NT2/D1 (cell line): ENCODE data around the gene P2RX3.
"Not testable (repeated sequence)": the region's sequence is repeated elsewhere in the genome, so short reads cannot be mapped to it uniquely, and the experiment has no call there.

Experiments used
- DNase-seq: peaks from one replicate; pipeline ENCODE4 v3.0.0-alpha.2; 2011; ENCODE audit warnings: low read depth, low spot score
- H3K27me3 ChIP-seq: 2 replicates; pipeline ENCODE4 v1.6.0; 2011; ENCODE audit warnings: mild to moderate bottlenecking; ENCODE audit not compliant: insufficient read length, insufficient read depth
- H3K36me3 ChIP-seq: 2 replicates; pipeline ENCODE4 v1.6.1; 2011; ENCODE audit warnings: mild to moderate bottlenecking, low read length, mixed read lengths; ENCODE audit not compliant: insufficient read depth, insufficient read length
- H3K4me1 ChIP-seq: 2 replicates; pipeline ENCODE4 v1.5.1; 2011; ENCODE audit not compliant: insufficient read depth, insufficient read length
- H3K4me3 ChIP-seq: 2 replicates; pipeline ENCODE4 v1.5.1; 2011; ENCODE audit warnings: low read depth; ENCODE audit not compliant: insufficient read length
- H3K9ac ChIP-seq: 2 replicates; pipeline ENCODE4 v1.6.0; 2011; ENCODE audit warnings: low read depth; ENCODE audit not compliant: insufficient read length
- H3K9me3 ChIP-seq: 2 replicates; pipeline ENCODE4 v1.5.1; 2011; ENCODE audit warnings: mild to moderate bottlenecking, low read length; ENCODE audit not compliant: insufficient read depth
- SUZ12 ChIP-seq: IDR thresholded peaks from 2 replicates; pipeline ENCODE4 v1.6.1; 2011; ENCODE audit not compliant: insufficient read length, insufficient read depth; ENCODE audit errors: extremely low read depth
- YY1 ChIP-seq: IDR thresholded peaks from 2 replicates; pipeline ENCODE4 v1.6.1; 2011; ENCODE audit not compliant: insufficient read length, insufficient read depth
- ZNF274 ChIP-seq: IDR thresholded peaks from 2 replicates; pipeline ENCODE4 v1.6.1; 2011; ENCODE audit warnings: mild to moderate bottlenecking, low read depth, low read length

P2RX3 gene

DNA sequence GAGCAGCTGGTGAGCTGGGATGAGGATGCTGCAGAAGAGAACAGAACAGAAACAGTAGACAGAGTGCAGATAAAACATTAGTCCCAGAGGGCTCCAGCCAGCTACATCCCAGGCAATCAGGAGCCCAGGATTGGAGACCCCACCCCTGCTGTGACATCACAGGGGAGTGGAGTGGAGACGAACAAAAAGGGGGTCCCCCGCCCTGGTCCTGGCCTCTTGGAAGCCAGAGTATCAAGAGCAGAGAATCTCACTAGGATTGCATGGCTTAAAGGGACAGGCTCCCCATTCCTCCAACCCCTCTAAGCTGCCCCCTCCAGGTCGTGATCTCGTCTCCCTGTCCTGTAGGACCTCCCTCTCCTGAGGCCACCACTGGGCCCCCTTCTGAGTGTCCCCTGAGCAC, at the start of gene P2RX3:
Gene P2RX3 (plus strand): TSS at position 211 of the 400 bp plus-strand sequence. CDS start 199 bp downstream, outside the sequence.
- H3K9me3 ChIP-seq, result no peaks in the 10 kb centered on the region
- peaks cover 20% of the 10 kb centered on the region for H3K36me3 ChIP-seq
- peaks cover 22% of the 10 kb centered on the region for H3K4me1 ChIP-seq
- H3K27me3 ChIP-seq, result no peaks in the 10 kb centered on the region
- DNase-seq, result no peak
- H3K4me3 ChIP-seq, result no peak within 1 kb of the TSS
- no peak within 1 kb of the TSS for H3K9ac ChIP-seq
- TF ChIP-seq YY1, result no peak
- TF ChIP-seq ZNF274, result no peak
- no peak for TF ChIP-seq SUZ12

DNA sequence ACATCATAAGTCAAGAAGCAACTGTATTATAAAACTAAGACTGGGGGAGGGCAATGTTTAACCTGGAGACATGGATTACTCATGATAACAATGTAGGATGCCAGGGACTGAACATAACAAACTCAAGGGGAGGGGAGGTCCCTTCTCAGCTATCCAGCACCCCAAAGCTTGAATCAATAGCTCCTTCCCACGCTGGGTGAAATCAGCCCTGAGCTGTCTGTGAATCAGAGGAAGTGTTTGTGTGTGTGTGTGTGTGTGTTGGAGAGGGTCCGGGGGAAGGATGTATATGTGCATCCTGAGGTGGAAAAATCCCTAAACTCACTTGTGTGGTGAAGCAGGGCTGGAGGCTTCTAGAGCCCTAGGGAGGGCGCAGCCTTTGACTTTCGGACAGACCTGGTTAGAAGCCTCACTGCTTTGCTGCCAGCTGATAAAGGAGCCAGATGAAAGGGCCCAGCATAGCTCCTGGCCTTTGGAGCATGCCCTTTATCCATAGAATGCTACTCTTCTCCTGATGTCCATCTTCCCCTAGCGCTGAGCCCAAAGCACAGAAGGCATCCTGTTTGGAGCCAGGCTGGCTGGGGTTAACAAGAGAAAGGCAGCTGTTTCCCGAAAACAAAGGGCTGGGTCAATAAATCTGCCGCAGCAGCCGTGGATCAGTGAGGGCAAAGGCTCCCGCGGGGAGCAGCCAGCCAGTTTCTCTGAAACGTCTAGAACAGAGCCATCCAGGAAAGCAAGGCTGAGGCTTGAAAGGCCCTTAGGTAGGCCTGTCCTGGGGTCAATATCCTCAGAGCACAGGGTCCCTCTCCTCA, 49.2 kb upstream of the P2RX3 start:
- DNase-seq, result no peak
- no peaks in the 10 kb centered on the region for H3K27me3 ChIP-seq
- H3K9ac ChIP-seq, result peak overlapping the region; percentile 33
- TF ChIP-seq ZNF274, result no peak
- TF ChIP-seq YY1, result no peak
- TF ChIP-seq SUZ12, result no peak
- H3K4me3 ChIP-seq, result no peak overlapping the region
- H3K36me3 ChIP-seq, result no peaks in the 10 kb centered on the region
- peaks cover 18% of the 10 kb centered on the region for H3K4me1 ChIP-seq
- no peaks in the 10 kb centered on the region for H3K9me3 ChIP-seq

DNA sequence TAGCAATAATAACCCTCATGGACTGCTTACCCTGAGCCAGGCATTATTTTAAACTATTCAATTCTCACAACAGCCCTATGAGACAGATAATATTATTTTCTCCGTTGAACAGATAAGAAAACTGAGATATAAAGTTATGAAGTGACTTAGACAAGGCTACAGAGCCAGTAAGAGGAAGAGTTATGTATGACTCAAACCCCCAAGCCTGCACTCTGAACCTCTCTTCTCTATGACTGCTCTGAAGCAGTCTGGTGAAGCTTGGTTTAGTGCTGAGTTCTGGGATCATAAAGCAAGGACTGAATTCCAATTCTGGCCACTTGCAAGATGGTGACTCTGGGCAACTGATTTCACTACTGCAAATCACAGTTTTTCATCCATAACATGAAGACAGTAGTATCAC, 47.9 kb upstream of the P2RX3 start:
- Histone ChIP-seq H3K9me3 (no peaks in the 10 kb centered on the region), H3K27me3 (no peaks in the 10 kb centered on the region), H3K9ac (no peak overlapping the region), H3K4me3 (no peak overlapping the region), H3K4me1 (peaks cover 15% of the 10 kb centered on the region), H3K36me3 (no peaks in the 10 kb centered on the region)
- DNase-seq, result no peak
- TF ChIP-seq ZNF274 (no peak), YY1 (no peak), SUZ12 (no peak)

DNA sequence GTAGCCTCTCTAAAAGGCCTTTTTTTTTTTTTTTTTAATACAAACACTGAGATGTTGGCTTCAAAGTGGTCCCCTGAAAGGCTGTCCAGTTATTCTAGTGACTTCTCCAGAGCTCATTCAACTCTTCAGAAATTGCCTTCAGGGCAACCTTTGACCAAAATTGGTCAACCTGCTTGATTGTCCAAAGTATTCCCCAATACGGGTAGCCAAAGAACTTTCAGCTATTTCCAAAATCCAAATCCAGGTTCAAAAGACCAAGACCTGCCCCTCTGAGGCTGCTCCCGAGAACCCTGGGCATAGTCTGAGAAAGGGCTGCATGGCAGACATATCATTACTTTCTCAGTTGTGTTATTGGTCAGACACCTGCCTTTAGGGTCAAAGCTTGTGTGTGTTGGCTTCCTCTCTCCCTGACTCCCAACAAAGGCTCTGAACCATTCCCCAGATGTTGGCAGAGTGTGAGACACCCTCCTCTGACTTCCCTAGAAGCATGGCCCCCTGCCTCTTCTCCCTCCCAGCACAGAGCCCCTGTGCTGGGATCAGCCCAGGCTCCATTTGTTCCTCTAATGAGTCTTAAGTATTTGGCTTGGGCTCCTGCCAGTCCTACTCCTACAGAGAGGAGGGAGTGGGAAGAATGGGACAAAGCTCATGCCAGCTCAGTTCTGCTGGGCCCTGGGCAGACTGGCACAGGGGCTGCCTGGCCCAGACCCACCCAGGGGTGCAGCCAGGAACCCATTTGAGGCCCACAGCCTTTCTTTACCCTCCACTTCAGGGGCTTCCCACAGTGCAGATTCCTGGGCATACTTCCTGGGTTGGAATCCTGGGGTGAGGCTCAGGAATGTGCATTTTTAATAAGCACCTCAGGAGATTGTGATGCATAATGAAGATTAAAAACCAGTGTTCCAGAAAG, 43.7 kb upstream of the P2RX3 start:
- no peak for TF ChIP-seq YY1
- DNase-seq, result no peak
- no peak overlapping the region for H3K4me3 ChIP-seq

DNA sequence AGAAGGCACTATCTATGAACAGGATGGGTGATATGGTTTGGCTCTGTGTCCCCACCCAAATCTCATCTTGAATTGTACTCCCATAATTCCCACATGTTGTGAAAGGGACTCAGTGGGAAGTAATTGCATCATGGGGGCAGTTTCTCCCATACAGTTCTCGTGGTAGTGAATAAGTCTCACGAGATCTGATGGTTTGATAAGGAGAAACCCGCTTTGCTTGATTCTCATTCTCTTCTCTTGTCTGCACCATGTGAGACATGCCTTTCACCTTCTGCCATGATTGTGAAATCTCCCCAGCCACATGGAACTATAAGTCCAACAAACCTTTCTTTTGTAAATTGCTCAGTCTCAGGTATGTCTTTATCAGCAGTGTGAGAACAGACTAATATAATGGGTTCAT, 41.9 kb upstream of the P2RX3 start:
- not testable (repeated sequence) for DNase-seq, H3K4me1 ChIP-seq, H3K27me3 ChIP-seq, H3K9ac ChIP-seq, H3K4me3 ChIP-seq, H3K9me3 ChIP-seq
- peaks cover 47% of the 10 kb centered on the region for H3K36me3 ChIP-seq

More for the DNA sequence above, 43.7 kb upstream of the P2RX3 start:
- Histone ChIP-seq H3K9ac (no peak overlapping the region), H3K9me3 (peaks cover 3% of the 10 kb centered on the region; the same call in 1 of the 2 replicates), H3K36me3 (peaks cover 30% of the 10 kb centered on the region), H3K4me1 (peaks cover 4% of the 10 kb centered on the region), H3K27me3 (no peaks in the 10 kb centered on the region)

DNA sequence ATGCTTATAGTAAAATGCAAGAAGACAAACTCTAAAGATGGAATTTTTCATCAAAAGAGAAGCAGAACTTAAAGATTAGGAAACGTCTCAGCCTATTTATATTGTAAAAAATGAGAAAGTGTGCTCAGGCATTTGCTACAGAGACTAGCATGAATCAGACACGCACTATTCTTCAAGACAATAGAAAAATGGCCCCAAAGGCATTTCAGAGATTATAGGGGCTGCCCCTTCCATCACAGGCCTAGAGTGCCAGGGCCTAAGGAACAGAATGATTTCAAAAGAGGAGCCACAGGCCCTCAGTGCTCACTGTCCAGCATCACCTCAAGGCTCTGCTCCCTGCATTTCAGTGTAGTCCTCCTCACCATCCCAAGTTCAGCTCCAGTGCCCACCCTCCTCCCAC, 40.9 kb upstream of the P2RX3 start:
- Histone ChIP-seq H3K4me1 (no peaks in the 10 kb centered on the region), H3K36me3 (peaks cover 58% of the 10 kb centered on the region), H3K27me3 (no peaks in the 10 kb centered on the region), H3K4me3 (no peak overlapping the region), H3K9ac (no peak overlapping the region), H3K9me3 (peaks cover 5% of the 10 kb centered on the region; the same call in 1 of the 2 replicates)
- no peak for TF ChIP-seq YY1
- TF ChIP-seq SUZ12, result no peak
- no peak for TF ChIP-seq ZNF274
- no peak for DNase-seq

DNA sequence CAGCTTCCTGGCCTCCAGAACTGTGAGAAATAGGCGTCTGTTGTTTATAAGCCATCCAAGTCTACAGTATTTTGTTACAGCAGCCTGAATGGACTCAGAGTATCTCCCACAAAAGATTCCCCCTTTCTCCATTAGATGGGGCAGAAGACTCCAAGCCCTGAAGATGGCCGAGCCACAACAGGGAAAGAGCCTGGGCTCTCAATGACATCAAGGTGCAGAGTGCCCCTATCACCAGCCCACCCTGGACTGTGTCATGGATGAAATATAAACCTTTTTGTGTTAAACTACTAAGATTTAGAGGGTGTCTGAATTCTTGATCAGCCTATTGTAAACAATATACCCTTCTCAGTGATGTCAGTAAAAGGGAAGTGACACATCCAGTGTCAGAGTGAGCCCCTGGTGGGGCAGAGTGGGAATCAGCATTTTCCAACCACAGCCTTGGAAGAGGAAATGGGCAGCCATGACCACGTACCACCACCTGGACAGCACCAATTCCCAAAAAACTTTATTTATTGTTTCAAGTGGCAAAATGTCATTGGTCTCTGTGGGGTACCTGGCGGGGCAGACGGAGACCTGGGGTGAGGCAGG, 38.9 kb upstream of the P2RX3 start:
- Histone ChIP-seq H3K4me1 (peaks cover 6% of the 10 kb centered on the region), H3K36me3 (peaks cover 77% of the 10 kb centered on the region), H3K4me3 (no peak overlapping the region), H3K9ac (no peak overlapping the region), H3K27me3 (no peaks in the 10 kb centered on the region), H3K9me3 (peaks cover 5% of the 10 kb centered on the region; the same call in 1 of the 2 replicates)
- TF ChIP-seq ZNF274, result no peak
- TF ChIP-seq SUZ12, result no peak
- no peak for TF ChIP-seq YY1
- DNase-seq, result no peak
